Measurements from ENCODE around the gene WDR82.

GRCh38 chr3:52237657-52238172 is 40.7 kb downstream of the WDR82 start:
- TF ChIP-seq, protein P1, sequence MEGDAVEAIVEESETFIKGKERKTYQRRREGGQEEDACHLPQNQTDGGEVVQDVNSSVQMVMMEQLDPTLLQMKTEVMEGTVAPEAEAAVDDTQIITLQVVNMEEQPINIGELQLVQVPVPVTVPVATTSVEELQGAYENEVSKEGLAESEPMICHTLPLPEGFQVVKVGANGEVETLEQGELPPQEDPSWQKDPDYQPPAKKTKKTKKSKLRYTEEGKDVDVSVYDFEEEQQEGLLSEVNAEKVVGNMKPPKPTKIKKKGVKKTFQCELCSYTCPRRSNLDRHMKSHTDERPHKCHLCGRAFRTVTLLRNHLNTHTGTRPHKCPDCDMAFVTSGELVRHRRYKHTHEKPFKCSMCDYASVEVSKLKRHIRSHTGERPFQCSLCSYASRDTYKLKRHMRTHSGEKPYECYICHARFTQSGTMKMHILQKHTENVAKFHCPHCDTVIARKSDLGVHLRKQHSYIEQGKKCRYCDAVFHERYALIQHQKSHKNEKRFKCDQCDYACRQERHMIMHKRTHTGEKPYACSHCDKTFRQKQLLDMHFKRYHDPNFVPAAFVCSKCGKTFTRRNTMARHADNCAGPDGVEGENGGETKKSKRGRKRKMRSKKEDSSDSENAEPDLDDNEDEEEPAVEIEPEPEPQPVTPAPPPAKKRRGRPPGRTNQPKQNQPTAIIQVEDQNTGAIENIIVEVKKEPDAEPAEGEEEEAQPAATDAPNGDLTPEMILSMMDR (IDR thresholded peaks at IDR 0.05) = peak in 1 of 6 experiments; percentile 32
- no peak for TF ChIP-seq POLR2A (IDR thresholded peaks at IDR 0.05)

Data from adrenal gland (tissue), 5 donors.